Stimulated activated CD8-positive, alpha-beta memory T cell treated with anti-CD3 and anti-CD28 coated beads, Interleukin-12 subunit alpha, Interleukin-12 subunit beta, amount 100 ng/mL, for 24 hours (primary cell): ENCODE measurements around the gene MVB12B.

Experiments
- DNase-seq: peaks from one replicate; pipeline ENCODE4 v3.0.0-alpha.2; 2020; ENCODE audit errors: extremely low read depth

Gene MVB12B

DNA sequence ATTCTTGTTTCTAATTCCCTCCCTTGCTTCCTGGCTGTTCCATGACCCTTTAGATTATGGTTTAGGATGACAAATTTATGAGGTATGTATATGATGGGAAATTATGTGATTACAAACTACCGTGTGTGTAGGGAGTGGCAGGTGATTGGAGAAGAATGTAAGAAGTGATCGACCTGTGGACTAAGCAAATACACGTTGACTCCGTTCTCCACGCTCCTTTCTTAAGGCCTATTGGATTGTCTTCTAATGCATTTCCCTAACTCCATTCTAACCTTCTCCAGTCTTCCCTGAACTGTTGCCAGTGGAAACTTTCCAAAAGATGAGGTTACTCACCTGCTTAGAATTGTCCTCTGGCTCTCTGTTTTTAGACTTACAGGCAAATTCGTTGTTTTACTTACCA, 36.6 kb downstream of the MVB12B start:
- no peak for DNase-seq

DNA sequence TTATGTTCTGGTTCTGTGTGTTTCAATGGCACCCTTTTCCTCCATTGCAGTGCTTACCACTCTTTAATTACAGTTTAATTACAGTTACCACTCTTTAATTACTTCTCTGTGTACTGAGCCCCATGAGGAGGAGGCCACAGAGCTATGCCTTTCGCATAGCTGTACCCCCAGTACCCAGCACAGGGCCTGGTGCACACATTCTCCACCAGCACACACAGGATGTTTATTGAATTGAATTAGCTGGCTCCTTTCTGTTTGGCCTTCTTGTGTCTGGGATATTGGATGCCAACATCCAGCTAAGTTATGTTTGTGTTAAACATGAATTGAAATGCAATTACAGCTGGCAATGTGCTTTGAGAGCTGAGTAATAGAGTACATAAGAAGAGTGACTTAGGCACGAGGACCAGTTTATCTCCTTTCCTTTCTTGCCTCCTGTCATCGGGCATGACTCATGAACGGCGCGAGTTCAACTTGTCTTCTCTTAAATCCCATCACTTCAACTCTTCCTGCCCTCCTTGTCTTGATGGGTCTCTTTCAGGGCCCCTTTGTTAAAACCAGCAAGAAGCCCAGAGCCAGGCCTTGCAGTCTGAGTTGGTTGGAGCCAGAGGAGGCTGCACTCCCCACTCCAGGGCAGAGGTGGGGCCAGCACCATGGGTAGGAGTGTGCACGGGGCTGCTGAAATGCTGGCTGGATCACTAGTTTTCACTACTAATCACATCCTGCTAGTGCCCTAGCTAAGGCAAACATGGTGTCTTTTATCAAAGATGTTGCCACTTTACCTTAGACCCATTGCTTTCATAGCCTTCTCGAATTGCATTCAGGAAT, 37.4 kb downstream of the MVB12B start:
- no peak for DNase-seq

DNA sequence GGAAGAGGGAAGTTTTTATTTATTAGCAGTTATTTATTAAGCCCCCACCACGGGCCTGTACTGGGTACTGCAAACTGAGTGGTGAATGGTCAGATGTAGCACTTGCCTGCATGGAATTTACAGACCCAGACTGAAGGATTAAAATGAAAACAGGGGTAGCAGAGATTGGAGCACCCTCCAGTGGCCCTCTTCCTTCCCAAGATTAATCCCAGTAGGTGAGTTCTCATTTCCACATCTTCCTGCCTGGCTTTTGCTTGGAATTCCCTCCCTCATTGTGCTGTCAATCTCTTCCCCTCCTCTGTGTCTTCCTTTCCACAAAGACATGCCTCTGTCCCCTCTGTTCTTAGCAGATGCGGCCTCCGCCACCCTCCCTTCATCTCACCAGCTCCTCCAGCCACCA, 39.2 kb downstream of the MVB12B start:
- no peak for DNase-seq

DNA sequence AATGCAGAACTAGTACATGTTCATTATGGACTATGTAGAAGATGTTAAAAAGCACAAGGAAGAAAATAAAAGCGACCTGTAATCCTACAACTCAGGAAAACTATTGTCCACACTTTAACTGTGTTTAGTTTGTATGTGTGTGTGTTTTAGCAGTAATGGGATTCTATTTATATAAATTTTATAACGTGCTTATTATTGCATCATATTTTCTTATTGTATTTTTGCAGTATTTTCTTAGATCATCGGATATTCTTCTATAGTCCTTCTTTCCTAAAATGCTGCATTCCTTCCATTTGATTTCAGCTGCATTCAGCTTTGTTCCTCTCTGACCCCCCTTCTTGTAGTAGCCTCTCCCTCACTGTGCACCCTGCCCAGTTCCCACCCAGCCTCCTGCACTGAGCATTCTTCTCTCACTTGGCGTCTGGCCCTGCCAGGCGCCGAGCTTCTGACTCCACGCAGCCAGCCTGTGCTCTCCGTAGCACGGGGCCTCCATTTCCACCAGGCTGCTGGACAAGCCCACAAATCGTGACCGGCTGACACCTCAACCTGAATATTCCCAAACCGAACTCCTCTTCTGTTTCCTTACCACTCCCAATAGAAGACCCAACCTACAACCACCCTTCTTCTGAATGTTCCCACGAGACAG, 39.9 kb downstream of the MVB12B start:
- DNase-seq: no peak

DNA sequence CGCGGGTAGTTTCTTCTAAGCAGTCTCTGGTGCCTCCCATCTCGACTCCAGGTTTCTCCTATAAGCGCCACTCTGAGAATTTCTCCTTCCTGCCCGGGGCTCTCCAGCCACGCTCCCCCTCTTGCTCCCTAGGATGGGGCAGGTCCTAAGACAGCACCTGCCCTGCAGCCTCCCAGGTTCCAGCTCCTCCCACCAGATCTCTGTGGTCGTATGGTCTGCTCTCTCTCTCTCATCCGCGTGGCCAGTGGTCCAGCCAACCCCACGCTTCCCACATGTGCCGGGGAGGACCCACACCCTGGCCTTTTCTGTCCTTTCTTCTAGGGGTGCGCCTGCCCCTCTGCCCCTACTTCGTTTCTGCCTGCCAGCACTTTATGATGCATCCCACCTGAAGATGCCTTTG, 40.5 kb downstream of the MVB12B start:
- no peak for DNase-seq

DNA sequence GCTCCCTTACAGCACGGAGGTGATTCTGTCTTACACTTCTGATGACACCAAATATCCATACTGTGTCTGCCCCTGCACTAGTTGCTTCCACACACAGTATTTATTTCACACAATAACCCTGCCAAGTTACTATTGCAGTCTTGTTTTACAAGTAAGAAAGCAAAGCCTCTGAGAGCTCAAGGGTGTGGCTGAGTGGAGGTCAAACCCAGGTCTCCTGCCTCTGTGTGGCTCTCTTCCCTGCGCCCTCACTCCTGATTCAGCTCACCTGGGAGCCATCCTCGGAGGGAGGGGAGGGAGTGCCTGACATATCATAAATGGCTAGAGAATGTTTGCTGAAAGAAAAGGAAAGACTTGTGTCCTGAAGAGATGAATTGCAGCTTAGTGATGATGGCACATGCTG, 41.0 kb downstream of the MVB12B start:
- DNase-seq: no peak

DNA sequence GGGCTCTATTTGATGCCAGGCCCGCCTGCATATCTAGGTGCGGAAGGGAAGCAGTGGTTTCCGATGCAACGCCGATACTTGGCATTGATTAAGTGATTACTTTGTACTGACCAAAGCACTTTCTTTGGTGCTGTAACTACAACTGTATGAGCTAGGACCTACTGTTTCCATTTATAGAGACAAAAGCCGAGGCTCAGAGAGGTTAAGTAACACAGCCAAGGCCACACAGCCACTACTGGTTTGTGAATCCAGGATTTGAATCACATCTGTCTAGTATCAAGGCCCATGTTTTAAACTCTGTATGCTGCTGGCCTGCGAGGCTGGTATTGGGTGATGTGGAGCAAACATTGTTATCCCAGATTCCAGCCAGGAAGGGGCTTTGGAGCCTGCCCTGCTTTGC, 41.4 kb downstream of the MVB12B start:
- no peak for DNase-seq

DNA sequence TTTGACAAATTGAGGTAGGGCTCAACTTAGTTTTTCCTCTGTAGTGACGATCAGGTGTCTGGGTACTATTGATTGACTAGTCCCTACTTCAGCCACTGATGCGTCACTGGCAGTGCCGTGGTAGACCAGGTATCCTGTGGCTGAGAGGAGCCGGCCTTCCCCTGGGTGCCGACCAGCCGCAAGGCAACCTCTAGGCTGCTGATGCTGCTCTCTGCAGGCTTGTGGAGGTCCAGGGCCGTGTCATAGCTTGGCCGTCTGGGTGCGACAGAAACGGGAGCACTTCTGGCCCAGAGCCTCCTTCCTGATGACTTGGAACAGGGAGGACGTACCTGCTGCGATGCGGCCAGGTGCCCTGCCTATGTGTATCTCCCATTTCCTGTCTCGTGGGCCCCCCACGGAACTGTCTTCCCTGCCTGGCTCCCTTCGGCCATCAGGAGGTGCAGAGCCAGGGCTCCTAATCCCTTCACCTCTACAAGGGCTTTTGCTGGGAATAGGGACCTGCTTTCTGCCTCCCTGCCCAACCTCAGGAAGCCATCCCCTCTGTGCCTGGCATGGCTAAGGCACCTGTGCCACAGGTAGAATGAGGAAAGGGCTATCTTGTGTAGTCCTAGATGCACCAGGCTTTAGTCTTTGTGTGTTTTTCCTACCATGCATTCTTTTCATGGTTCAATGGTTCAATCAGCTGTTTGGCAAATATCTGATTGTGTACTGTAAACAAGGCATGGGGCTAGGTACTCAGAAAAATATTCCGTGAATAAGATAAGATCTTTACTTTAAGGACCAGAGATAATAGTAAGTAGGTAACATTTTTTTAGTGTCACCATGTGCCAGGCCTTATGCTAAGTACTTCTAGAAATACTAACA, 44.6 kb downstream of the MVB12B start:
- no peak for DNase-seq

DNA sequence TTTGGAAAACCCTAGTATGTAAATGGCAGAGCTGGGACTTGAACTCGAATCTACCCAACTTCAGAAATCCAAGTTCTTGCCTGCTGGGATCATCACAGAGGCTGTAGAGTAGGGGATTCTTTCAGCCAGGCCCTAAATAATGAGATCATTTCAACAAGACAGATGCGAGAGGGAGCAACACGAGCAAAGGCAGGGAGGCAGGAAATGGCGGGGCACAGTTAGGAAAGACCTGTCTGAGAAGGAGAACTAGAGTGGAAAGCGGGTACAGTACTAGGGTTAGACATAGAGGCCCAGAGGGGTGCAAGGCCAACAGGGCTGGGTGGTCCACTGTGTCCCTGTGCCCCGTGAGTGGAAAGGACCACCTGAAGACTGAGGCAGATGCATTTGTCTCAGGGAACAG, 46.1 kb downstream of the MVB12B start:
- no peak for DNase-seq

DNA sequence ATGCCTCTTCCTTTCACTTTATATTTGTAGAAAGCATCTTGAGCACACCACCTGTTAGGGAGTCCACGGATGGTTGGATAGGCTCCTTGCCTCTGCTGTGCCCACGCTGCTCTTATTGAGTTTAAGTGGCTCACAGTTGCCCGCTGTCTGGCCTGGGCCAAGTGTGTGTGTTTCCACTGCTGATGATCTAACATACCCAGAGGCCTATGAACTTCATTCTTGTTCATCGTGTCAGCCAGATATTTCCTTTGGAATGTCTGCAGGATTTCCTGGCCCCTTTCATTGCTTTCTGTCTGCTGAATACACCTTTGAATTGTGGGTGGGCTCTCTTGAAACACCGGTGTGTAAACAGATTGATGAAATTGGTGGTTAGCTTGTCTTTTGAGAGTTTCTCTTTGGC, 46.6 kb downstream of the MVB12B start:
- no peak for DNase-seq

DNA sequence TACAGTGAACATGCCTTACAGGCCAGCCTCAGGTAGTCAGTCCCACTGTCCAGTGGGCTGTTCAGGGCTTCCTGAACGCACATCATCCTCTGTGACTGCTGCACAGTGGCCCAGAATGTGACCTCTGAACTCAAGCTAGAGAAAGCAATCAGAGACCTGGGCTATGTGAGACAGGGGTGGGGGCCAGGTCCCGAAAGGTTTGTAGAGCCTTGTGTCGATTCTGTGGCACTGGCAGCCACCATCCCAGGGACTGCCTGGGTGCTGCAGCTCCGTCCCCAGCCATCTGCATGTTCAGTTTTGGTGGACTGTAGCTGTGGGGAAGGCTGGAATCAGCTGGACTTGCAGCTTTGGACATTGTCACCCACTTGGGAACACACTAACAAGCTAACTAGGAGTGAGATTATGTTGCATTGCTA, 47.7 kb downstream of the MVB12B start:
- no peak for DNase-seq

DNA sequence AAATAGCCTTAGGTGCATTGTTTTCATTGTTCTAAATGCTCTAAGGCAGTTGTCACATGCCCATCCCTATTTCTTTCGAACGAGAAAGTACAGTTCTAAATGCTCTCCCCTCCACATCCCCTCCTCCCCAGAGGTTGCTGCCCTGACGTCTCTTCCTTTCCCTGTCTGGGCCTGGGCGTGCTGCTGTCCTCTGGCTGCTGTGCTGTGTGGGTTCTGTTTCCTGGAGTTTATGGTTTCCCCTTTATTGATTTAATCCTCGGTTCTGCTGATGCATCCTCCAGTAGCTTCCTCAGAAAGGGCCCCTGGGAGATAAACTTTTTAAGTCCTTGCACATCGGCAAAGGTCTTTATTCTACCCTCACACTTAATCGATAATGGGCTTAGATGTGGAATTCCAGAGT, 48.8 kb downstream of the MVB12B start:
- no peak for DNase-seq

DNA sequence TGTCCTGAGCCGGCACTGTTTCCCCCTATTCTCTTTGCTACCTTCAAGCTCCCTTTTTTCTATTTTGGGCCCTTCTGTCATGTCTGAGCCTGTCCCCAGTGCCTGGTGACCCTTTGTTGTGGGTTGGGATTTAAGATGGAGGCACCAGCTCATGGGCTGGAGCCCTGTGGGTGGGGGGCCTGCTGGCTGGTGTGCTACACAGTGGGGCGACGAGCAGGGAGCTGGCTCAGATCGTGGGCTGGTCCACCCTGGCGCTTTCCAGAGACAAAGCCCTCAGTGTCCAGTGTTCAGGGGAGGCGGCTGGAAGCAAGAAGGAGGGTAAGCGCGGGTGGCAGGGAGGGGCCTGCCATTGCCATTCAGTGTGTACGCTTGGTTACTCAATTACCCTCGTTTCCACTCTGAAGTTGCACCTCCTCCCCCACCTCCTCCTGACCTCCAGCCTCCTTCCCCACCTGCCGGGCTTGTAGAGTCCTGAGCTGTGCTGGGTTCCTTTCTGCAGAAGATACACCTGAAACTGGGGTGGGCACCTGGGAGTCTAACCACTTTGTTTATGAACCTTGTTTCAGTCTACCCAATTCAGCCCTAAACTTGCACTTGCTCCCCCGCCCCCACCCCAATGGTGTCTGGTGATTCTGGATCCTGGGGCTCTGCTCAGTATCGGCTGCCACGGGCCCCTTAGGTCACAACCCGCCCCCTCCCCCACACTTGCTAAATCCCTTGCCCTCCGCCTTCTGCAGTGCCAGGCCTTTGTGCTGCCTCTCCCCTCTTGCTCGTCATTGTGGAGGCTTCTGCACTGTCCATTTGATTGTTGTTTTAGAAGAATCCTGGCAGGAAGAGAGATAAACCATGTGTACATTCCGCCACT, 49.9 kb downstream of the MVB12B start:
- no peak for DNase-seq

DNA sequence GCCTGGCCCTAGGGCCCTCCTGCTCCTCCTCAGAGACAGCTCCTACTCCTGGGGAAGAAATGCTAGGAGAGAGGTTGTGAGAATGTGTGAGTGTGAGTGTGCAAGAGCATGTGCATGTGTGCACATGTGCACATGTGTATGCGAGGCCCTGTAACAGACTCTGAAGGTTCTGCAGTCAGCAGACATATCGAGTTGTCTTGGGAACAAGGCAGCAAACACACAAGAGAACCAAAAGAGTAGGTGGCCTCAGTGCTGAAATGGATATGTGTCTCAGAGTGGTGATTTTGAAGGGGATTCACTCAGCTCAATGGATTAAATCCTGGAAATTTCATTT, 50.5 kb downstream of the MVB12B start:
- DNase-seq: no peak

DNA sequence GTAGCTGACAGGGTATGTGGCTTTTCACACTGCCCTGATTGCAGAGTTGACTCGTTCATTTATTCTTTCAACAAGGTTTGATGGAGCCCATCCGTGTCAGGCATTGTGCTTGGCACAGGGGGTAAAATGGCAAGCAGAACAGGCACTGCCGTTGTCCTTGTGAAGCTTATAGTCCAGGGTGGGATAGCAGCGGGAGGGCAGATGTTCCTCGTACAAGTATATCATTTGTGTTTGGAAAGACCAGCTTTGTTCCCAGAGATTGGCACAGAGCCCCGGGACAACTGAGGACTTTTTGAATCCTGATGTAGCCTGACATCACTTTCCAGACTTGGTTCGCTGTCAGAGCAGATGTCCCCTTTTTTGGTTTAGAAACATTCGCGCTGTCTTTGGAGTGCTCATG, 50.9 kb downstream of the MVB12B start:
- no peak for DNase-seq

DNA sequence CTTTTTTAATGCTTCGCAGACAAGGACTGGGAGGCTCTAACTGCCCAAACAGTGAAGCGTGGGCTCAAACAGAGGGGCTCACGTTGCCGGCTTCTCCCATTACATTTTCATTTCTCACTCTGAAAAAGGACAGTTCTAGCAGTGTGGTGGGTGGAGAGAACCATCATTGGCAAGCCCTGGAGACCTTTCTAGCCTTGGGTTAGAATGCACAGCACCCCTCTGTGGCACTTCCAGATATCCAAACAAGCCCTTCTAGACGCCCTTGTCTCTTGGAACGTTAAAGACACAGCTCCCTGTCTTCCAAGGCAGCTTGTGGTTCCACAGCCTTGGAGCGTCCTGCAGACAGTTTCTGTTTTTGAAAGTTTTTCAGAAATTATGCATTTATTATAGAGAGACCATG, 52.1 kb downstream of the MVB12B start:
- no peak for DNase-seq

DNA sequence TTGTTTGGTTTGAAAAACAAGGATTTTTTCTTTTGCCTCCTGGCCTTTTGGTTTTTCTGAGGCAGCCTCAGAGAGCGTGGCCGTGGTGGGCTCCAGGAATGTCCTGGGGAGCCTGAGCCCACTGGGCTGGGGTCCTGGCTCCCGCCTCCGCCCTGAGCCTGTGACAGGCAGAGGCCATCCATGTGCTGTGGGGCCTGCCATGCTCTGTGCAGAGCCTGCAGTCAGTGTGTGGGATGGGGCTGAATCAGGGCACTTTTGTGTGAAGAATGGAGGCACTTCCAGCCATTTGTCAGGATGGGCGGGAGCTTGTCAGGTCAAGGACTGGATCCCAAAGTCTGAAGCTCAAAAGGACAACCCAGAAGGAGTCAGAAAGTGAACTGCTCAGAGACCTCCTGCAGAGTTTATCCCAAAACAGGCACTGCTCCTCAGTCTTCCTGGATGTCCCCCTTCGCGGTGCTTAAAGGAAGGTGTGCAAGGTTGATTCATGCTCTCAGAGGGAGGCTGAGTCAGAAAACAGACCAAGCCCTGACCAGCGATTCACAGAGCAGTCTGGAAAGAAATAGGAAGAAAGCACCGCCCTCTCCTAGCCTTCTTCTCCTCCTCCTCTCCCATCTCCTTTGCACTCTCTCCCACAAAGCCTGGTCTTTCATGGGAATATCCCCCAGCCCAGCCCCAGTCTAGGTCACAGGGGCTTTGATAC, 53.2 kb downstream of the MVB12B start:
- DNase-seq: no peak

DNA sequence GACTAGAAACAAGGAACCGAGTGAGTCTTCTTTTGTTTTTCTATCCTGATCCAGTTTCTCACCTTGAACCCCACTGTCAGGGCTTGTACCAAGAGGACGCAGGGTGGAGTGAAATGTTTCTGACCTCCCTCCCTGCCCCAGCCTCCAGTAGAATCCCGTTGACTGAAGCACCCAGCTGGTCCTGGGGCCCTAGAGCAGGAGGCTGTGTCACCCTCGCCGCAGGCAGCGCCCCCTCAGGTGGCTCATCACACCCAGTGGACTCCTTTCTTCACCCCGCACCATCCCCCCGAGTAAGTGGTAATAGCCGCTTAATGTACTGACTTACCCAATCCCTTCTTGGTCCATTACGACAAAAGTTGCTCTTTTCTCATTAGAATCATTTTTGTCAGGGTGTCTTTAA, 53.8 kb downstream of the MVB12B start:
- no peak for DNase-seq

DNA sequence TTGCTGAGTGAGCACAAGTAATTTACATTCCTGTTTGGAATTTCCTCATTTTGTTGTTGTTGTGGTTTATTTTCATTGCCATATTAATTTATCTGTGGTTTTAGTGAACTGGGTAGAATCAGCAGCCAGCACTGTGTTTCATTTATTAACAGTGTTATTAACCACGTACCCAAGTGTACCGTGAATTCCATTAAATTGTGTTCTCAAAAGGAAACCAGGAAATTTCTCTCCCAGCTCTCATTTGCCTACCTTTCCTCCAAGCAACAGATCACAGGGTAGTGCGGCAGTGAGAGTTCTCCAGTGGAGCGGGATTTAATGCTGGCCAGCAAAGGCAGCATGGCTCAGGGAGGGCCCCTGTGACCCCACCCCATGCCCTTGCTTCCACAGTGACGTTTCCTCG, 54.6 kb downstream of the MVB12B start:
- no peak for DNase-seq

DNA sequence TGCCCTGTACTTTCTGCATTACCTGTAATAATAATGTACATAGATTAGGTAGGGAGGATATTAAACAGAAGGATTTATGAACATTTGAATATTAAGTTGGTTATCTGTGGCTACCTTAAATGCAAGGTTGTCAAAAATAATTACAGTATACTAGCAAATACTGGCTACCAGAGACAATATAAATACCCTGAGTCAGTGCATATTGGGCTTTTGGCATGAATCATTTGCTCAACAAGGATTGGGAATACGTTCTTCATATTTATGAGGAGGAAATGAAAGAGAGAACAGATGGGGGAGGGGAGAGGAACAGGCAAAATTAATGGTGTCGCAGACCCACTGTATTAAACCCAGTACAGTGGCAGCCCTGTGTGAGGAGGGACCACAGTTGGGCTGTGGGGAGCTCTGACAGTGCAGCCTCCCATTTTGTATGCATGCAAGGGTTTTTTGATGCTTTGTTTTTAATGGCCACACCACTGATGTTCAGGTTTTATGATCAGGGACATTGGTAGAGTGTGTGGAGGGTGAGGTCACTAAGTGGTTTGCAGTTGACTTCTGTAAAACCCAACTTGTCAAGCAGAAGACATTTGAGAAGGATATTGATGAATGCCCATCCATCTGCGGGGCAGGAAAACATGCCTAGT, 56.9 kb downstream of the MVB12B start:
- DNase-seq: no peak

DNA sequence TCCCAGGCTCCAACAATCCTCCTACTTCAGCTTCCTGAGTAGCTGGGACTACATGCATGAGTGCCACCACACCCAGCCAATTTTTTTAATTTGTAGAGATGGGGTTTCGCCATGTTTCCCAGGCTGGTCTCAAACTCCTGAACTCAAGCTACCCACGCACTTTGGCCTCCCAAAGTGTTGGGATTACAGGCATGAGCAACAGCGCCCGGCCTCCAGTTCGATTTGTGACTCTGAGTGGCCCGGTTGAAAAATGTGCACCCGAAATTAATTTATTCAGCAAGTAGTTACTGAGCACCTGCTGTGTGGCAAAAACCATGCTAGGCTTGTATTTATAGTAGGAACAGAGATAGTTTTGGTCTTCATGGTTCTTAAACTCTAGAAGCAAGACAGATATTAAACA, 58.3 kb downstream of the MVB12B start:
- no peak for DNase-seq
